Panc1 (cell line): ENCODE measurements around the gene WDR59.

ENCODE experiments used
- POLR2AphosphoS5 ChIP-seq: IDR thresholded peaks from 2 replicates; pipeline ENCODE4 v1.6.1; 2012; ENCODE audit warnings: mild to moderate bottlenecking, low read depth, low read length, moderate library complexity
- SIN3A ChIP-seq: IDR thresholded peaks from 2 replicates; pipeline ENCODE4 v1.6.1; 2012; ENCODE audit warnings: low read depth, mild to moderate bottlenecking, low read length, moderate library complexity, borderline replicate concordance; ENCODE audit not compliant: insufficient read depth
- TCF7L2 ChIP-seq: IDR thresholded peaks from 2 replicates; pipeline ENCODE4 v1.6.1; 2011; ENCODE audit warnings: mild to moderate bottlenecking, low read depth, low read length, inconsistent platforms
- TF ChIP-seq, protein P1 (sequence below): fragments of 450-650 bp; IDR thresholded peaks from 2 replicates; pipeline ENCODE4 v1.5.1; 2017; ENCODE audit warnings: mild to moderate bottlenecking
- TF ChIP-seq, protein P2 (sequence below), 2 experiments: IDR thresholded peaks; 2 replicates each; pipeline ENCODE4 v1.6.1; 2011 to 2012; ENCODE audit warnings: low read depth in 2 of 2, control low read depth in 1 of 2, low read length in 1 of 2, mild to moderate bottlenecking in 1 of 2, moderate library complexity in 1 of 2; ENCODE audit not compliant: insufficient read depth in 1 of 2

DNA sequence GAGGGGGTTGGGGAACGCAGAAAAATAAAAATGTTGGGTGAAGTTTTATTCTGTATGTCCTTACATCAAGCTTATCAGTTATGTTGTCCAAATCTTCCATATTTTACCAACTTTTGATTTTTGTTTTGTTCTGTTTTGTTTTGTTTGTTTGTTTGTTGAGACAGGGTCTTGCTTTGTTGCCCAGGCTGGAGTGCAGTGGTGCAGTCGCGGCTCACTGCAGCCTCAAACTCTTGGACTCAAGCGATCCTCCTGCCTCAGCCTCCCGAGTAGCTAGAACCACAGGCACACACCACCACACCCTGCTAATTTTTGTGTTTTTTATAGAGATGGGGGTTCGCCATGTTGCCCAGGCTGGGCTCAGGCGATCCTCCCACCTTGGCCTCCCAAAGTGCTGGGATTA, 34.7 kb upstream of the WDR59 start:
- TF ChIP-seq, protein P1, sequence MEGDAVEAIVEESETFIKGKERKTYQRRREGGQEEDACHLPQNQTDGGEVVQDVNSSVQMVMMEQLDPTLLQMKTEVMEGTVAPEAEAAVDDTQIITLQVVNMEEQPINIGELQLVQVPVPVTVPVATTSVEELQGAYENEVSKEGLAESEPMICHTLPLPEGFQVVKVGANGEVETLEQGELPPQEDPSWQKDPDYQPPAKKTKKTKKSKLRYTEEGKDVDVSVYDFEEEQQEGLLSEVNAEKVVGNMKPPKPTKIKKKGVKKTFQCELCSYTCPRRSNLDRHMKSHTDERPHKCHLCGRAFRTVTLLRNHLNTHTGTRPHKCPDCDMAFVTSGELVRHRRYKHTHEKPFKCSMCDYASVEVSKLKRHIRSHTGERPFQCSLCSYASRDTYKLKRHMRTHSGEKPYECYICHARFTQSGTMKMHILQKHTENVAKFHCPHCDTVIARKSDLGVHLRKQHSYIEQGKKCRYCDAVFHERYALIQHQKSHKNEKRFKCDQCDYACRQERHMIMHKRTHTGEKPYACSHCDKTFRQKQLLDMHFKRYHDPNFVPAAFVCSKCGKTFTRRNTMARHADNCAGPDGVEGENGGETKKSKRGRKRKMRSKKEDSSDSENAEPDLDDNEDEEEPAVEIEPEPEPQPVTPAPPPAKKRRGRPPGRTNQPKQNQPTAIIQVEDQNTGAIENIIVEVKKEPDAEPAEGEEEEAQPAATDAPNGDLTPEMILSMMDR = no peak
- TF ChIP-seq POLR2AphosphoS5 (no peak), TCF7L2 (no peak), SIN3A (no peak)
- TF ChIP-seq, protein P2, sequence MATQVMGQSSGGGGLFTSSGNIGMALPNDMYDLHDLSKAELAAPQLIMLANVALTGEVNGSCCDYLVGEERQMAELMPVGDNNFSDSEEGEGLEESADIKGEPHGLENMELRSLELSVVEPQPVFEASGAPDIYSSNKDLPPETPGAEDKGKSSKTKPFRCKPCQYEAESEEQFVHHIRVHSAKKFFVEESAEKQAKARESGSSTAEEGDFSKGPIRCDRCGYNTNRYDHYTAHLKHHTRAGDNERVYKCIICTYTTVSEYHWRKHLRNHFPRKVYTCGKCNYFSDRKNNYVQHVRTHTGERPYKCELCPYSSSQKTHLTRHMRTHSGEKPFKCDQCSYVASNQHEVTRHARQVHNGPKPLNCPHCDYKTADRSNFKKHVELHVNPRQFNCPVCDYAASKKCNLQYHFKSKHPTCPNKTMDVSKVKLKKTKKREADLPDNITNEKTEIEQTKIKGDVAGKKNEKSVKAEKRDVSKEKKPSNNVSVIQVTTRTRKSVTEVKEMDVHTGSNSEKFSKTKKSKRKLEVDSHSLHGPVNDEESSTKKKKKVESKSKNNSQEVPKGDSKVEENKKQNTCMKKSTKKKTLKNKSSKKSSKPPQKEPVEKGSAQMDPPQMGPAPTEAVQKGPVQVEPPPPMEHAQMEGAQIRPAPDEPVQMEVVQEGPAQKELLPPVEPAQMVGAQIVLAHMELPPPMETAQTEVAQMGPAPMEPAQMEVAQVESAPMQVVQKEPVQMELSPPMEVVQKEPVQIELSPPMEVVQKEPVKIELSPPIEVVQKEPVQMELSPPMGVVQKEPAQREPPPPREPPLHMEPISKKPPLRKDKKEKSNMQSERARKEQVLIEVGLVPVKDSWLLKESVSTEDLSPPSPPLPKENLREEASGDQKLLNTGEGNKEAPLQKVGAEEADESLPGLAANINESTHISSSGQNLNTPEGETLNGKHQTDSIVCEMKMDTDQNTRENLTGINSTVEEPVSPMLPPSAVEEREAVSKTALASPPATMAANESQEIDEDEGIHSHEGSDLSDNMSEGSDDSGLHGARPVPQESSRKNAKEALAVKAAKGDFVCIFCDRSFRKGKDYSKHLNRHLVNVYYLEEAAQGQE (IDR thresholded peaks at IDR 0.05; ENCODE audit: insufficient read depth in 1 of 2, low read depth in 2 of 2, low read length in 1 of 2) = no peak
